GM12878 (cell line): Measurements from ENCODE around the gene FADD. TPM values are rescaled to one million over a fixed set of nuclear protein-coding genes. Genes with fewer than 3 reads are reported as not detected.

Experiments
- ATAC-seq: fragments of 200-7000 bp; cut with Tn5 transposase; 3 replicates; pipeline ENCODE4 v1.9.1; 2020; ENCODE audit warnings: mild to moderate bottlenecking, moderate library complexity
- BruUV-seq: library from RNA; stranded (reverse); fragments of 400-500 nt; replicated peaks from 2 replicates; lab custom pipeline; 2021; lab: Mats Ljungman, UMichigan
- CTCF ChIA-PET: fragments of 300-600 bp; sonication (Branson Sonifier 250); formaldehyde crosslinking; extraction: SDS; loops from one replicate; lab custom pipeline; 2021; ENCODE audit warnings: inconsistent platforms; lab: Yijun Ruan, JAX
- POLR2A ChIA-PET: fragments of 350-600 bp; formaldehyde crosslinking; extraction: SDS; loops from one replicate; lab custom pipeline; 2021; ENCODE audit warnings: inconsistent platforms; lab: Charles Lee
- RAD21 ChIA-PET: fragments of 300-600 bp; sonication (Branson Sonifier 250); formaldehyde crosslinking; loops from one replicate; lab custom pipeline; 2023; ENCODE audit warnings: antibody characterized with exemption; ENCODE audit not compliant: unreplicated experiment; lab: Charles Lee
- SMC1A ChIA-PET: fragments of 300-600 bp; sonication (Branson Sonifier 250); formaldehyde crosslinking; loops from one replicate; lab custom pipeline; 2023; ENCODE audit not compliant: unreplicated experiment, uncharacterized antibody; lab: Charles Lee
- DNase-seq: peaks from one replicate; pipeline ENCODE4 v3.0.0-alpha.2; 2011; ENCODE audit warnings: low read depth, low spot score
- FAIRE-seq: peaks from 3 replicates; lab custom pipeline; 2011; peaks lifted over from hg19 to GRCh38; lab: Jason Lieb, UNC
- H2AFZ ChIP-seq: 2 replicates; pipeline ENCODE4 v1.6.0; 2011; ENCODE audit warnings: low read depth, low read length, control low read depth; ENCODE audit not compliant: control insufficient read depth
- H3K27ac ChIP-seq: 2 replicates; pipeline ENCODE4 v1.5.1; 2011; ENCODE audit warnings: control low read depth; ENCODE audit not compliant: control insufficient read depth, insufficient read depth
- H3K27me3 ChIP-seq, 2 experiments: replicated peaks in 1 of 2; 2 replicates each; pipeline versions ENCODE4 v1.6.0 to v1.6.1; 2011; ENCODE audit warnings: low read length in 1 of 2; ENCODE audit not compliant: control insufficient read depth in 2 of 2, insufficient read depth in 2 of 2
- H3K36me3 ChIP-seq, 2 experiments: 2 replicates each; pipeline ENCODE4 v1.5.1; 2011; ENCODE audit warnings: low read length in 1 of 2; ENCODE audit not compliant: control insufficient read depth in 2 of 2, insufficient read depth in 2 of 2
- H3K4me1 ChIP-seq: 2 replicates; pipeline ENCODE4 v1.6.1; 2011; ENCODE audit warnings: mild to moderate bottlenecking, low read length, moderate library complexity, mixed read lengths; ENCODE audit not compliant: control insufficient read depth, insufficient read depth
- H3K4me2 ChIP-seq: 2 replicates; pipeline ENCODE4 v1.6.0; 2011; ENCODE audit warnings: control low read depth; ENCODE audit not compliant: control insufficient read depth, insufficient read depth
- H3K4me3 ChIP-seq: fragments of 200-600 bp; sonication (generic); 2 replicates; pipeline ENCODE4 v1.5.1; 2016
- H3K79me2 ChIP-seq: 2 replicates; pipeline ENCODE4 v1.6.0; 2011; ENCODE audit warnings: low read length; ENCODE audit not compliant: control insufficient read depth, insufficient read depth
- H3K9ac ChIP-seq: 2 replicates; pipeline ENCODE4 v1.8.0; 2011; ENCODE audit warnings: low read length, control low read depth, mixed read lengths; ENCODE audit not compliant: control insufficient read depth, insufficient read depth
- H3K9me3 ChIP-seq: replicated peaks from 3 replicates; pipeline ENCODE4 v1.5.1; 2011; ENCODE audit warnings: mild to moderate bottlenecking, low read length; ENCODE audit not compliant: control insufficient read depth, insufficient read depth
- H4K20me1 ChIP-seq: 2 replicates; pipeline ENCODE4 v1.6.0; 2011; ENCODE audit not compliant: control insufficient read depth, insufficient read depth
- BACH1 ChIP-seq: fragments of 450-650 bp; IDR thresholded peaks from 2 replicates; pipeline ENCODE4 v1.6.1; 2017; ENCODE audit warnings: mild to moderate bottlenecking, borderline replicate concordance
- BCL11A ChIP-seq: IDR thresholded peaks from 2 replicates; pipeline ENCODE4 v1.6.1; 2011; ENCODE audit warnings: low read depth, low read length
- BCL3 ChIP-seq: IDR thresholded peaks from 2 replicates; pipeline ENCODE4 v1.6.1; 2011; ENCODE audit warnings: borderline replicate concordance, low read depth, mild to moderate bottlenecking, moderate library complexity, low read length; ENCODE audit not compliant: insufficient read depth, poor library complexity, severe bottlenecking
- BRCA1 ChIP-seq: IDR thresholded peaks from 2 replicates; pipeline ENCODE4 v1.6.1; 2011; ENCODE audit warnings: low read depth, low read length, improper control_type of control experiment
- CHD2 ChIP-seq: IDR thresholded peaks from 2 replicates; pipeline ENCODE4 v1.6.1; 2011; ENCODE audit warnings: low read depth, low read length, improper control_type of control experiment, borderline replicate concordance
- CTCF ChIP-seq, 3 experiments: IDR thresholded peaks in 2 of 3; conservative IDR thresholded peaks in 1 of 3; 2 replicates each; pipeline ENCODE4 v1.5.1; 2011; ENCODE audit warnings: low read depth in 3 of 3, low read length in 3 of 3, mild to moderate bottlenecking in 3 of 3, control low read depth in 2 of 3, moderate library complexity in 2 of 3, inconsistent platforms in 1 of 3, mixed read lengths in 1 of 3; ENCODE audit not compliant: control insufficient read depth in 2 of 3, insufficient read depth in 1 of 3; ENCODE audit errors: extremely low read depth in 1 of 3
- E2F4 ChIP-seq: IDR thresholded peaks from 2 replicates; pipeline ENCODE4 v1.6.1; 2012; ENCODE audit warnings: low read depth, low read length, improper control_type of control experiment
- IKZF2 ChIP-seq, 2 experiments: fragments of 450-650 bp; IDR thresholded peaks; 2 replicates each; pipeline ENCODE4 v1.6.1; 2017; ENCODE audit warnings: mild to moderate bottlenecking in 2 of 2, moderate library complexity in 2 of 2
- KDM1A ChIP-seq: fragments of 200-600 bp; sonication (generic); IDR thresholded peaks from 2 replicates; pipeline ENCODE4 v1.6.1; 2016; ENCODE audit warnings: borderline replicate concordance
- NR2C2 ChIP-seq: IDR thresholded peaks from 2 replicates; pipeline ENCODE4 v1.6.1; 2011; ENCODE audit warnings: borderline replicate concordance, low read depth; ENCODE audit not compliant: control insufficient read depth, insufficient read length
- RAD21 ChIP-seq: IDR thresholded peaks from 2 replicates; pipeline ENCODE4 v1.6.1; 2011; ENCODE audit warnings: mild to moderate bottlenecking, low read depth, low read length, moderate library complexity; ENCODE audit not compliant: insufficient read depth
- SUZ12 ChIP-seq: fragments of 200-600 bp; sonication (generic); IDR thresholded peaks from one replicate; pipeline ENCODE4 v1.6.1; 2018; ENCODE audit warnings: antibody characterized with exemption, mild to moderate bottlenecking; ENCODE audit not compliant: unreplicated experiment
- ZBTB11 ChIP-seq: fragments of 450-650 bp; formaldehyde crosslinking; IDR thresholded peaks from 2 replicates; pipeline ENCODE4 v1.5.0; 2022; ENCODE audit warnings: mild to moderate bottlenecking, missing genetic modification characterization
- WGBS: methylation state at CpG from one replicate; pipeline ENCODE4 v1.1.6; 2016; ENCODE audit warnings: low lambda C conversion rate; ENCODE audit not compliant: insufficient replicate concordance, insufficient coverage; ENCODE audit errors: missing lambda C conversion rate; 5-methylcytosine and 5-hydroxymethylcytosine counted together
- in situ Hi-C: fragments of 300-500 bp; cut with MboI; formaldehyde crosslinking; loops from 9 replicates; pipeline ENCODE4 v1.14.3; 2018; ENCODE audit warnings: mixed read lengths
- intact Hi-C: fragments of 100-400 bp; cut with micrococcal nuclease; formaldehyde crosslinking; loops from one replicate; pipeline ENCODE4 v1.14.2; 2022; ENCODE audit not compliant: unreplicated experiment
- polyA plus RNA-seq, 11 experiments: library from polyadenylated mRNA; depleted of rRNA in 4 of 11; unstranded in 6 of 11; stranded (reverse) in 5 of 11; fragments of >200 nt; fragmentation: Nextera tagmentation in 4 of 11; fragmentation: Illumina TruSeq in 1 of 11; extraction: Ambion mirVana in 4 of 11; extraction: Trizol in 1 of 11; gene quantifications; 1 replicate in 1 of 11; 2 replicates in 10 of 11; pipeline versions ENCODE4 v1.2.1 to v1.2.3, GENCODE V29; 2011 to 2016; ENCODE audit warnings: inconsistent platforms in 2 of 11, missing spikeins in 2 of 11, low read depth in 1 of 11
- total RNA-seq, 4 experiments: library from RNA; depleted of rRNA in 3 of 4; stranded (reverse); fragments of >200 nt in 3 of 4; fragmentation: Illumina TruSeq in 1 of 4; extraction: Trizol in 1 of 4; gene quantifications; 2 replicates each; pipeline versions ENCODE4 v1.2.1 to v1.2.3, GENCODE V29; 2013 to 2021

FADD gene
- total and polyA plus RNA-seq, 10 of the 15 experiments (the other 5 are each of a cell fraction or from before 2014, with no cell fraction given) = 0.32 to 38.7 (median 21.8) TPM

DNA sequence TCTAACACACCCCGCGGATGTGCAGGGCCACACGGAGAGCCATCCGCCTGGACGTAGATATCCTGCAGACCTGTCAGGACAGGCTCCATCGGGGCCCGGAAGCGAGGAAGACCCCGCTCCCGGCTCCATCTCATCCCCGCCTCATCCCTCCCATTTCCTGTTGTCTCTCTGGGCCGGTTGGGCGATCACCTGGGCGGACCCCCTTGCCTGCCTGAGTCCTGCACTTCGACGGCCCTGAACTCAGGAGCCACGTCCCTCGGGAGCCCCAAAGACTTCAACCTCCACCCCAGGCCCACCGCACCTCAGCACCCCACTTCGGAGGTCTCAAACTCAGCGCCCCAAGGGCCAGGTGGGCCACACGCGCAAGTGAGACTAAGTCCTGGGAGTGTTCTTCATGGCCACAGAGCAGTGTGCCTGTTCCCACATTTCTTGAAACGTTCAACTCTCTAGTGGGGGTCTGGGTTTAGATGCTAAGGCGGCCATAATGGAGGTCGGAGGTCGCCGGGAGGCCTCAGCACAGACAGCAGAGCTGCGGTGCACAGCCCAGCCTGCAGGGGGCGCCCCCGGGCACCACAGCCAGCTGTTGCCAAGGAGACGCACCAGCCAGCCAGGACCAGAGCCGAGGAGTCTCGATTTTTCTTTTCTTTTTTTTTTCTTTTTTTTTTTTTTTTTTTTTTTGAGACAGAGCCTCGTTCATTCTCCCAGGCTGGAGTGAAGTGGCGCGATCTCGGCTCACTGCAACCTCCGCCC is 26.0 kb upstream of the FADD start (continued):
- TF ChIP-seq RAD21 = 0 out of 2 replicates have a peak, but pooled peaks have one; percentile 3
- no peak for TF ChIP-seq BCL3
- TF ChIP-seq IKZF2 (IDR thresholded peaks at IDR 0.05) = no peak
- no peak for TF ChIP-seq SUZ12
- TF ChIP-seq BRCA1 = no peak
- TF ChIP-seq CTCF (IDR thresholded peaks at IDR 0.05 in 2 of 3, conservative IDR thresholded peaks at IDR 0.05 in 1 of 3; ENCODE audit: control insufficient read depth in 2 of 3, extremely low read depth in 1 of 3, insufficient read depth in 1 of 3, low read depth in 3 of 3, low read length in 3 of 3) = peak; percentile 52 to 80 (median 65)

- H3K27me3 ChIP-seq = peaks cover 0 to 2% of the 10 kb centered on the region in 2 experiments; a peak in 1 of 4 replicates
- H3K9me3 ChIP-seq = no peaks in the 10 kb centered on the region
- H2AFZ ChIP-seq = no peak overlapping the region
- in situ Hi-C loops (no loop called here), intact Hi-C loops (no loop called here)
- no peak overlapping the region for H3K9ac ChIP-seq
- no peak overlapping the region for H3K4me3 ChIP-seq
- DNase-seq (no peak), ATAC-seq (no peak), FAIRE-seq (no peak)
- POLR2A ChIA-PET = no interaction called here
- H3K36me3 ChIP-seq = no peaks in the 10 kb centered on the region
- RAD21 ChIA-PET = no interaction called here
- CTCF ChIA-PET = no interaction called here
- no peak overlapping the region for H3K4me2 ChIP-seq
- 34% methylated on average over 11 of the region's 11 CpGs for WGBS
- SMC1A ChIA-PET = no interaction called here
- BruUV-seq = no TSS peak
- no peak overlapping the region for H3K27ac ChIP-seq
- no peaks in the 10 kb centered on the region for H3K4me1 ChIP-seq
- H4K20me1 ChIP-seq = no peaks in the 10 kb centered on the region
- TF ChIP-seq CHD2 (no peak), BRCA1 (no peak), BACH1 (no peak), ZBTB11 (CRISPR knock-in tag) (no peak), BCL11A (no peak), NR2C2 (no peak), E2F4 (no peak), KDM1A (no peak)
- TF ChIP-seq, all 136 proteins: peak for 0
- H3K79me2 ChIP-seq = no peaks in the 10 kb centered on the region
These were observed 22.2 kb upstream of the FADD start for GRCh38 chr11:70180906-70181305.
